HL-60 (cell line): ENCODE data around the gene ERGIC1.

Experiments
- POLR2AphosphoS5 ChIP-seq: IDR thresholded peaks from 2 replicates; pipeline ENCODE4 v1.6.1; 2012; ENCODE audit warnings: low read depth
- TF ChIP-seq, protein P1 (sequence below): IDR thresholded peaks from 2 replicates; pipeline ENCODE4 v1.6.1; 2012; ENCODE audit warnings: low read depth; ENCODE audit not compliant: insufficient replicate concordance
- TF ChIP-seq, protein P2 (sequence below): IDR thresholded peaks from one replicate; pipeline ENCODE4 v1.5.1; 2011; ENCODE audit warnings: low read length, control low read depth, inconsistent platforms; ENCODE audit not compliant: insufficient read depth

DNA sequence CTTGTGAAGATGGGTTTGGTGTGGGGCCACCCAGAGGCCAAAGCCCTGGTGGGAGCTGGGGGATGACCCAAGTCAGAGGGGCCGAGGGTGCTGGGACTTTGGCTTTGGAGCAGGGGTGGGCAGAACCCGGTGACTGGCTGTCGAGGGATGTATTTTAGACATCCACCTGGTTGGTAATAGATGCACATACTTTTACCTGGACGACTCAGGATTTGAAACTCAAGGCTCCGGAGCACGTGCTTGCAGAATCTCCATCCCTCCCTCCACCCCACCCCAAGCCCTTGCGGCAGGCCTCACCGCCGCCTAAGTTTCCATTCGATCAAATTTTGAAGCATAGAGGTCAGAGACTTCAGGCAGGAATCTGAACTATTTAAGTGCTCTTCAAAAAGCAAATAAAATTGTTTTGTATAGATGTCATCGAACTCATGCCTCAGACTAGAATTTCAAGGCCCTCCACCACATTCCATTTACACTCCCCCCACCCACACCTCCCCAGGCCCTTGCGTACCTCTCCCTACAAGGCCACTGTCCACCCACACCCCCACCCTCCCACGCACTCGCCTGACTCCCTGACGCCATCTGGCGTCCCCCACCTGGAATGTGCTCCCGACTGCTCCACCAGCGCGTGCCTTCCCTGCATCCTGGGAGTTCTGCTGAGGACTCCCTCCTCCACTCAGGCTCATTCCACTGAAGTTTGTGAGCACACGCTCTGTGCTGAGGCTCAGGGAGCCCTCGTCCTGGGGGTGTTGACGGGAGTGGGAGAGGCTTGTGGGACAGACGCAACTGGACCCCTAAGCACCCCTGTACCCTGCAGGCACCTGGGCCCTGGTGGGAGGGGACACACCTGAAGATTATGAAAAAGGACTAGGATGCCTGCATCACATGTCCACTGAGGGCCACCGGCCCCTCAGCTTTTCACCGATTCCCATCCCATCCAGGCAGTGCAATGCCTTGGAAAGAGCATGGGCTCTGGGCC is 68.7 kb downstream of the ERGIC1 start:
- TF ChIP-seq, protein P1, sequence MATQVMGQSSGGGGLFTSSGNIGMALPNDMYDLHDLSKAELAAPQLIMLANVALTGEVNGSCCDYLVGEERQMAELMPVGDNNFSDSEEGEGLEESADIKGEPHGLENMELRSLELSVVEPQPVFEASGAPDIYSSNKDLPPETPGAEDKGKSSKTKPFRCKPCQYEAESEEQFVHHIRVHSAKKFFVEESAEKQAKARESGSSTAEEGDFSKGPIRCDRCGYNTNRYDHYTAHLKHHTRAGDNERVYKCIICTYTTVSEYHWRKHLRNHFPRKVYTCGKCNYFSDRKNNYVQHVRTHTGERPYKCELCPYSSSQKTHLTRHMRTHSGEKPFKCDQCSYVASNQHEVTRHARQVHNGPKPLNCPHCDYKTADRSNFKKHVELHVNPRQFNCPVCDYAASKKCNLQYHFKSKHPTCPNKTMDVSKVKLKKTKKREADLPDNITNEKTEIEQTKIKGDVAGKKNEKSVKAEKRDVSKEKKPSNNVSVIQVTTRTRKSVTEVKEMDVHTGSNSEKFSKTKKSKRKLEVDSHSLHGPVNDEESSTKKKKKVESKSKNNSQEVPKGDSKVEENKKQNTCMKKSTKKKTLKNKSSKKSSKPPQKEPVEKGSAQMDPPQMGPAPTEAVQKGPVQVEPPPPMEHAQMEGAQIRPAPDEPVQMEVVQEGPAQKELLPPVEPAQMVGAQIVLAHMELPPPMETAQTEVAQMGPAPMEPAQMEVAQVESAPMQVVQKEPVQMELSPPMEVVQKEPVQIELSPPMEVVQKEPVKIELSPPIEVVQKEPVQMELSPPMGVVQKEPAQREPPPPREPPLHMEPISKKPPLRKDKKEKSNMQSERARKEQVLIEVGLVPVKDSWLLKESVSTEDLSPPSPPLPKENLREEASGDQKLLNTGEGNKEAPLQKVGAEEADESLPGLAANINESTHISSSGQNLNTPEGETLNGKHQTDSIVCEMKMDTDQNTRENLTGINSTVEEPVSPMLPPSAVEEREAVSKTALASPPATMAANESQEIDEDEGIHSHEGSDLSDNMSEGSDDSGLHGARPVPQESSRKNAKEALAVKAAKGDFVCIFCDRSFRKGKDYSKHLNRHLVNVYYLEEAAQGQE = no peak
- TF ChIP-seq, protein P2, sequence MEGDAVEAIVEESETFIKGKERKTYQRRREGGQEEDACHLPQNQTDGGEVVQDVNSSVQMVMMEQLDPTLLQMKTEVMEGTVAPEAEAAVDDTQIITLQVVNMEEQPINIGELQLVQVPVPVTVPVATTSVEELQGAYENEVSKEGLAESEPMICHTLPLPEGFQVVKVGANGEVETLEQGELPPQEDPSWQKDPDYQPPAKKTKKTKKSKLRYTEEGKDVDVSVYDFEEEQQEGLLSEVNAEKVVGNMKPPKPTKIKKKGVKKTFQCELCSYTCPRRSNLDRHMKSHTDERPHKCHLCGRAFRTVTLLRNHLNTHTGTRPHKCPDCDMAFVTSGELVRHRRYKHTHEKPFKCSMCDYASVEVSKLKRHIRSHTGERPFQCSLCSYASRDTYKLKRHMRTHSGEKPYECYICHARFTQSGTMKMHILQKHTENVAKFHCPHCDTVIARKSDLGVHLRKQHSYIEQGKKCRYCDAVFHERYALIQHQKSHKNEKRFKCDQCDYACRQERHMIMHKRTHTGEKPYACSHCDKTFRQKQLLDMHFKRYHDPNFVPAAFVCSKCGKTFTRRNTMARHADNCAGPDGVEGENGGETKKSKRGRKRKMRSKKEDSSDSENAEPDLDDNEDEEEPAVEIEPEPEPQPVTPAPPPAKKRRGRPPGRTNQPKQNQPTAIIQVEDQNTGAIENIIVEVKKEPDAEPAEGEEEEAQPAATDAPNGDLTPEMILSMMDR = no peak
- TF ChIP-seq POLR2AphosphoS5 = no peak
